HCT116 (cell line): ENCODE measurements around the gene HBA1. TPM values are rescaled to one million over a fixed set of nuclear protein-coding genes. Genes with fewer than 3 reads are reported as not detected.
"Not testable (repeated sequence)": the region's sequence is repeated elsewhere in the genome, so short reads cannot be mapped to it uniquely, and the experiment has no call there.

Experiments used
- ATAC-seq: fragments of 200-7000 bp; cut with Tn5 transposase; 2 replicates; pipeline ENCODE4 v1.9.1; 2020; ENCODE audit warnings: mild to moderate bottlenecking, moderate library complexity
- BruUV-seq: library from RNA; stranded (reverse); fragments of 400-500 nt; replicated peaks from 2 replicates; lab custom pipeline; 2021; lab: Mats Ljungman, UMichigan
- CTCF ChIA-PET: fragments of 300-600 bp; sonication (Branson Sonifier 250); formaldehyde crosslinking; loops from one replicate; lab custom pipeline; 2021; ENCODE audit warnings: antibody characterized with exemption; lab: Charles Lee
- POLR2A ChIA-PET: fragments of 300-600, 350-600 bp; sonication (Branson Sonifier 250); formaldehyde crosslinking; loops from one replicate; lab custom pipeline; 2021; ENCODE audit warnings: antibody characterized with exemption; lab: Charles Lee
- RAD21 ChIA-PET, 2 experiments: fragments of 300-600 bp; sonication (Branson Sonifier 250); formaldehyde crosslinking; loops; one replicate each; lab custom pipeline; 2023; ENCODE audit warnings: low total read pairs in 2 of 2; ENCODE audit not compliant: uncharacterized antibody in 2 of 2, unreplicated experiment in 2 of 2, low non-redundant PET in 1 of 2; lab: Charles Lee
- DNase-seq: peaks from one replicate; pipeline ENCODE4 v3.0.0-alpha.2; 2010; ENCODE audit warnings: low read depth, low spot score
- H2AFZ ChIP-seq: fragments of 200-600 bp; shearing (Covaris generic), sonication (generic); 2 replicates; pipeline ENCODE4 v1.6.1; 2017; ENCODE audit warnings: low read depth, mixed run types, mixed read lengths, antibody characterized with exemption, low read length; ENCODE audit not compliant: poor library complexity, severe bottlenecking
- H3K27ac ChIP-seq: 2 replicates; pipeline ENCODE4 v1.5.1; 2012; ENCODE audit warnings: low read depth, low read length
- H3K27me3 ChIP-seq: fragments of 200-600 bp; sonication (generic); 2 replicates; pipeline ENCODE4 v1.6.1; 2016; ENCODE audit warnings: mixed run types, low read length, mixed read lengths; ENCODE audit not compliant: insufficient read depth
- H3K36me3 ChIP-seq, 2 experiments: fragments of 200-500 bp in 1 of 2; fragments of 200-600 bp in 1 of 2; sonication (Bioruptor generic) in 1 of 2; sonication (generic) in 1 of 2; 2 replicates each; pipeline versions ENCODE4 v1.5.1 to v1.6.1; 2014 to 2016; ENCODE audit warnings: low read length in 2 of 2, inconsistent platforms in 1 of 2, mixed read lengths in 1 of 2, mixed run types in 1 of 2; ENCODE audit not compliant: insufficient read depth in 2 of 2, control insufficient read depth in 1 of 2
- H3K4me1 ChIP-seq, 2 experiments: fragments of 200-600 bp in 1 of 2; sonication (generic) in 1 of 2; 2 replicates each; pipeline versions ENCODE4 v1.5.1 to v1.6.1; 2012 to 2017; ENCODE audit warnings: low read length in 2 of 2, inconsistent platforms in 1 of 2, mild to moderate bottlenecking in 1 of 2, mixed read lengths in 1 of 2, mixed run types in 1 of 2, moderate library complexity in 1 of 2; ENCODE audit not compliant: insufficient read depth in 2 of 2, control insufficient read depth in 1 of 2
- H3K4me2 ChIP-seq: fragments of 200-600 bp; sonication (generic); 2 replicates; pipeline ENCODE4 v1.6.1; 2017; ENCODE audit warnings: mixed run types, low read length, mixed read lengths
- H3K4me3 ChIP-seq, 2 experiments: fragments of 200-600 bp in 1 of 2; sonication (generic) in 1 of 2; replicated peaks in 1 of 2; 2 replicates each; pipeline ENCODE4 v1.5.1; 2011 to 2016; ENCODE audit warnings: low read length in 2 of 2, control low read depth in 1 of 2, low read depth in 1 of 2, mild to moderate bottlenecking in 1 of 2, mixed read lengths in 1 of 2, mixed run types in 1 of 2
- H3K79me2 ChIP-seq: fragments of 200-600 bp; sonication (generic); 2 replicates; pipeline ENCODE4 v1.6.1; 2017; ENCODE audit warnings: mild to moderate bottlenecking, mixed run types, low read length, moderate library complexity, mixed read lengths; ENCODE audit not compliant: insufficient read depth
- H3K9ac ChIP-seq: fragments of 200-600 bp; sonication (generic); 2 replicates; pipeline ENCODE4 v1.6.1; 2016; ENCODE audit warnings: low read length, mixed read lengths
- H3K9me2 ChIP-seq: fragments of 200-600 bp; sonication (generic), shearing (Covaris generic); 2 replicates; pipeline ENCODE4 v1.6.1; 2017; ENCODE audit warnings: mixed run types, mild to moderate bottlenecking, moderate library complexity; ENCODE audit not compliant: insufficient read depth
- H3K9me3 ChIP-seq, 2 experiments: fragments of 200-500 bp in 1 of 2; fragments of 200-600 bp in 1 of 2; sonication (Bioruptor generic) in 1 of 2; sonication (generic) in 1 of 2; 2 replicates each; pipeline ENCODE4 v1.6.1; 2014 to 2017; ENCODE audit warnings: low read length in 2 of 2, mixed read lengths in 2 of 2, inconsistent platforms in 1 of 2, low read depth in 1 of 2, mild to moderate bottlenecking in 1 of 2, mixed run types in 1 of 2, moderate library complexity in 1 of 2; ENCODE audit not compliant: control insufficient read depth in 1 of 2, insufficient read depth in 1 of 2
- H4K20me1 ChIP-seq: fragments of 200-600 bp; sonication (generic), shearing (Covaris generic); 2 replicates; pipeline ENCODE4 v1.6.1; 2017; ENCODE audit warnings: mixed run types, mild to moderate bottlenecking, moderate library complexity; ENCODE audit not compliant: insufficient read depth
- intact Hi-C: fragments of 100-400 bp; cut with micrococcal nuclease; formaldehyde crosslinking; loops from 2 replicates; pipeline ENCODE4 v1.10.0; 2022
- total RNA-seq: library from RNA; stranded (reverse); gene quantifications from one replicate; pipeline ENCODE4 v1.2.1, GENCODE V29; 2021; ENCODE audit not compliant: unreplicated experiment
- TF ChIP-seq, protein P1 (sequence below): IDR thresholded peaks from 2 replicates; pipeline ENCODE4 v1.6.1; 2012; ENCODE audit warnings: low read depth

Gene HBA1
- total RNA-seq, 1 experiment from 2014 or later: 4.9 TPM

DNA sequence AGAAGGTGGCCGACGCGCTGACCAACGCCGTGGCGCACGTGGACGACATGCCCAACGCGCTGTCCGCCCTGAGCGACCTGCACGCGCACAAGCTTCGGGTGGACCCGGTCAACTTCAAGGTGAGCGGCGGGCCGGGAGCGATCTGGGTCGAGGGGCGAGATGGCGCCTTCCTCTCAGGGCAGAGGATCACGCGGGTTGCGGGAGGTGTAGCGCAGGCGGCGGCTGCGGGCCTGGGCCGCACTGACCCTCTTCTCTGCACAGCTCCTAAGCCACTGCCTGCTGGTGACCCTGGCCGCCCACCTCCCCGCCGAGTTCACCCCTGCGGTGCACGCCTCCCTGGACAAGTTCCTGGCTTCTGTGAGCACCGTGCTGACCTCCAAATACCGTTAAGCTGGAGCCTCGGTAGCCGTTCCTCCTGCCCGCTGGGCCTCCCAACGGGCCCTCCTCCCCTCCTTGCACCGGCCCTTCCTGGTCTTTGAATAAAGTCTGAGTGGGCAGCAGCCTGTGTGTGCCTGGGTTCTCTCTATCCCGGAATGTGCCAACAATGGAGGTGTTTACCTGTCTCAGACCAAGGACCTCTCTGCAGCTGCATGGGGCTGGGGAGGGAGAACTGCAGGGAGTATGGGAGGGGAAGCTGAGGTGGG lies 3.1 kb upstream of the HBA1 start:
- H3K9me2 ChIP-seq, H3K9ac ChIP-seq, H3K27me3 ChIP-seq, H3K27ac ChIP-seq, H3K9me3 ChIP-seq, CTCF ChIA-PET, H3K79me2 ChIP-seq, H2AFZ ChIP-seq, RAD21 ChIA-PET, H4K20me1 ChIP-seq, H3K4me2 ChIP-seq, H3K4me3 ChIP-seq, ATAC-seq, DNase-seq, H3K36me3 ChIP-seq, intact Hi-C loops, POLR2A ChIA-PET, BruUV-seq: not testable (repeated sequence)
- peaks cover 0 to 20% of the 10 kb centered on the region in 2 experiments; a peak in 2 of 4 replicates for H3K4me1 ChIP-seq

- ATAC-seq, POLR2A ChIA-PET, H3K27ac ChIP-seq, H3K9me2 ChIP-seq, H3K4me3 ChIP-seq: not testable (repeated sequence)
- TF ChIP-seq, protein P1, sequence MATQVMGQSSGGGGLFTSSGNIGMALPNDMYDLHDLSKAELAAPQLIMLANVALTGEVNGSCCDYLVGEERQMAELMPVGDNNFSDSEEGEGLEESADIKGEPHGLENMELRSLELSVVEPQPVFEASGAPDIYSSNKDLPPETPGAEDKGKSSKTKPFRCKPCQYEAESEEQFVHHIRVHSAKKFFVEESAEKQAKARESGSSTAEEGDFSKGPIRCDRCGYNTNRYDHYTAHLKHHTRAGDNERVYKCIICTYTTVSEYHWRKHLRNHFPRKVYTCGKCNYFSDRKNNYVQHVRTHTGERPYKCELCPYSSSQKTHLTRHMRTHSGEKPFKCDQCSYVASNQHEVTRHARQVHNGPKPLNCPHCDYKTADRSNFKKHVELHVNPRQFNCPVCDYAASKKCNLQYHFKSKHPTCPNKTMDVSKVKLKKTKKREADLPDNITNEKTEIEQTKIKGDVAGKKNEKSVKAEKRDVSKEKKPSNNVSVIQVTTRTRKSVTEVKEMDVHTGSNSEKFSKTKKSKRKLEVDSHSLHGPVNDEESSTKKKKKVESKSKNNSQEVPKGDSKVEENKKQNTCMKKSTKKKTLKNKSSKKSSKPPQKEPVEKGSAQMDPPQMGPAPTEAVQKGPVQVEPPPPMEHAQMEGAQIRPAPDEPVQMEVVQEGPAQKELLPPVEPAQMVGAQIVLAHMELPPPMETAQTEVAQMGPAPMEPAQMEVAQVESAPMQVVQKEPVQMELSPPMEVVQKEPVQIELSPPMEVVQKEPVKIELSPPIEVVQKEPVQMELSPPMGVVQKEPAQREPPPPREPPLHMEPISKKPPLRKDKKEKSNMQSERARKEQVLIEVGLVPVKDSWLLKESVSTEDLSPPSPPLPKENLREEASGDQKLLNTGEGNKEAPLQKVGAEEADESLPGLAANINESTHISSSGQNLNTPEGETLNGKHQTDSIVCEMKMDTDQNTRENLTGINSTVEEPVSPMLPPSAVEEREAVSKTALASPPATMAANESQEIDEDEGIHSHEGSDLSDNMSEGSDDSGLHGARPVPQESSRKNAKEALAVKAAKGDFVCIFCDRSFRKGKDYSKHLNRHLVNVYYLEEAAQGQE: peak; percentile 30
- TF ChIP-seq, all 23 proteins: peak for 1; not testable (repeated sequence) for 22
- H2AFZ ChIP-seq, RAD21 ChIA-PET, H3K9me3 ChIP-seq, H3K4me2 ChIP-seq, H3K36me3 ChIP-seq, BruUV-seq, intact Hi-C loops, H3K9ac ChIP-seq, DNase-seq, H3K27me3 ChIP-seq, CTCF ChIA-PET, H3K79me2 ChIP-seq, H4K20me1 ChIP-seq: not testable (repeated sequence)
- peaks cover 0 to 15% of the 10 kb centered on the region in 2 experiments; a peak in 2 of 4 replicates for H3K4me1 ChIP-seq
These were observed 2.3 kb upstream of the HBA1 start for GRCh38 chr16:173928-174769.
